ENCODE data around the gene ABTB1. TPM values are rescaled to one million over a fixed set of nuclear protein-coding genes. Genes with fewer than 3 reads are reported as not detected.

The ABTB1 gene
- total RNA-seq, 1 experiment from 2014 or later, result 27.2 TPM

DNA sequence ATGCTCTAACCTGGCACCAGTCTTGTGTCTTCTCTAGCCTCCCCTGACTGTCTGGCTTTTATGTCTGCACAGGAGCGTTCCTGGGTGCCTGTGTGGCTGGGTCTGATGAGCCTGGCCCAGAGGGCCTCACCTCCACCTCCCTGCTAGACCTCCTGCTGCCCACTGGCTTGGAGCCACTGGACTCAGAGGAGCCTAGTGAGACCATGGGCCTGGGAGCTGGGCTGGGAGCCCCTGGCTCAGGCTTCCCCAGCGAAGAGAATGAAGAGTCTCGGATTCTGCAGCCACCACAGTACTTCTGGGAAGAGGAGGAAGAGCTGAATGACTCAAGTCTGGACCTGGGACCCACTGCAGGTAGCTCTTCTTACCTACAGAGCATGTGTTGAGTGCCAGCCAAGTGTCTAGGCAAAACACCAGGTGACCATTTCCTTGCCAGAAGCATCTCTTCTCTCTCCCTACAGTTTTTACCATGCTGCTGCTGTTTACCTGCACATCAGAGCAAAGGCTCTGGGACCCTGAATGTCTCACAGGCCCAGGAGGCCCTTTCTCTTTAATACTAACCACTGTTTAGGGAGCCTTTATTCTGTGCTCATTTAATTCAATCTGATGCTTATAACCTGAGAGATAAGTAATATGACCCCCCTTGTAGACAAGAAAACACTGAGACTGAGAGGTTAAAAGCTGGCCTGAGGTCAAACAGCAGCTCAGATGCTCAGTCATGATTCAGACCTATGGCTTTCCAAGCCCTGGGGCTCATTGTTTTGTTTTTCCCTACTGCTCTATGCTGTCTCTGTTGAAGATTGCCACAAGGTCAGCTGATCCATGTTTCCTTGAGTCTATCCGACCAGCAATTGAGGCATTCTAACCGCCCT lies 33.3 kb upstream of the ABTB1 start:
- intact Hi-C loops (cut with micrococcal nuclease; ENCODE audit: unreplicated experiment), result no loop called here
- Mint-ChIP-seq H3K4me3 (ENCODE audit: low read depth, unreplicated experiment) (no peak overlapping the region), H3K27me3 (ENCODE audit: unreplicated experiment) (no peaks in the 10 kb centered on the region), H3K9me3 (ENCODE audit: low read depth, unreplicated experiment) (no peaks in the 10 kb centered on the region), H3K4me1 (ENCODE audit: low read depth, unreplicated experiment) (no peaks in the 10 kb centered on the region), H3K36me3 (ENCODE audit: insufficient read depth, unreplicated experiment) (no peaks in the 10 kb centered on the region), H3K27ac (ENCODE audit: unreplicated experiment) (no peak overlapping the region)
- BruUV-seq (replicated peaks), result no TSS peak
- CTCF ChIA-PET, result no interaction called here
- TF ChIP-seq, protein P1, sequence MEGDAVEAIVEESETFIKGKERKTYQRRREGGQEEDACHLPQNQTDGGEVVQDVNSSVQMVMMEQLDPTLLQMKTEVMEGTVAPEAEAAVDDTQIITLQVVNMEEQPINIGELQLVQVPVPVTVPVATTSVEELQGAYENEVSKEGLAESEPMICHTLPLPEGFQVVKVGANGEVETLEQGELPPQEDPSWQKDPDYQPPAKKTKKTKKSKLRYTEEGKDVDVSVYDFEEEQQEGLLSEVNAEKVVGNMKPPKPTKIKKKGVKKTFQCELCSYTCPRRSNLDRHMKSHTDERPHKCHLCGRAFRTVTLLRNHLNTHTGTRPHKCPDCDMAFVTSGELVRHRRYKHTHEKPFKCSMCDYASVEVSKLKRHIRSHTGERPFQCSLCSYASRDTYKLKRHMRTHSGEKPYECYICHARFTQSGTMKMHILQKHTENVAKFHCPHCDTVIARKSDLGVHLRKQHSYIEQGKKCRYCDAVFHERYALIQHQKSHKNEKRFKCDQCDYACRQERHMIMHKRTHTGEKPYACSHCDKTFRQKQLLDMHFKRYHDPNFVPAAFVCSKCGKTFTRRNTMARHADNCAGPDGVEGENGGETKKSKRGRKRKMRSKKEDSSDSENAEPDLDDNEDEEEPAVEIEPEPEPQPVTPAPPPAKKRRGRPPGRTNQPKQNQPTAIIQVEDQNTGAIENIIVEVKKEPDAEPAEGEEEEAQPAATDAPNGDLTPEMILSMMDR (IDR thresholded peaks at IDR 0.05; ENCODE audit: unreplicated experiment), result no peak
- DNase-seq, result no peak

DNA sequence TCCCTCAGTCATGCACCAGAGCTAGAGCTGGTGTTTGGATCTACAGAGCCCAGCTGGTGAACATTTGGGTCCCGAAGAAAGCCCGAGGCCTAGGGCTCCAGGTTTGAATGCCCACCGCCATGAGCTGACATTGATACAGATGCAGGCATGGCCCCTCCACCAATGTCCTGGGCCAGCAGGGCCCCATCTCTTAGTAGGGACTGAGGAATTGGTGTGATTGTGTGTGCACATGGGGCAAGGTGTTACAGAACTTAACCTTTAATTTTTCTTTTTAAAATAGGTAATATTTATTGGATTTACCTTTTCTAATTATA lies 32.8 kb upstream of the ABTB1 start:
- Mint-ChIP-seq H3K4me1 (ENCODE audit: low read depth, unreplicated experiment) (no peaks in the 10 kb centered on the region), H3K27me3 (ENCODE audit: unreplicated experiment) (no peaks in the 10 kb centered on the region), H3K4me3 (ENCODE audit: low read depth, unreplicated experiment) (no peak overlapping the region), H3K9me3 (ENCODE audit: low read depth, unreplicated experiment) (no peaks in the 10 kb centered on the region), H3K27ac (ENCODE audit: unreplicated experiment) (no peak overlapping the region), H3K36me3 (ENCODE audit: insufficient read depth, unreplicated experiment) (no peaks in the 10 kb centered on the region)
- DNase-seq, result no peak
- TF ChIP-seq, protein P1 (IDR thresholded peaks at IDR 0.05; ENCODE audit: unreplicated experiment), result no peak
- intact Hi-C loops (cut with micrococcal nuclease; ENCODE audit: unreplicated experiment), result no loop called here
- BruUV-seq (replicated peaks), result no TSS peak
- CTCF ChIA-PET, result no interaction called here

DNA sequence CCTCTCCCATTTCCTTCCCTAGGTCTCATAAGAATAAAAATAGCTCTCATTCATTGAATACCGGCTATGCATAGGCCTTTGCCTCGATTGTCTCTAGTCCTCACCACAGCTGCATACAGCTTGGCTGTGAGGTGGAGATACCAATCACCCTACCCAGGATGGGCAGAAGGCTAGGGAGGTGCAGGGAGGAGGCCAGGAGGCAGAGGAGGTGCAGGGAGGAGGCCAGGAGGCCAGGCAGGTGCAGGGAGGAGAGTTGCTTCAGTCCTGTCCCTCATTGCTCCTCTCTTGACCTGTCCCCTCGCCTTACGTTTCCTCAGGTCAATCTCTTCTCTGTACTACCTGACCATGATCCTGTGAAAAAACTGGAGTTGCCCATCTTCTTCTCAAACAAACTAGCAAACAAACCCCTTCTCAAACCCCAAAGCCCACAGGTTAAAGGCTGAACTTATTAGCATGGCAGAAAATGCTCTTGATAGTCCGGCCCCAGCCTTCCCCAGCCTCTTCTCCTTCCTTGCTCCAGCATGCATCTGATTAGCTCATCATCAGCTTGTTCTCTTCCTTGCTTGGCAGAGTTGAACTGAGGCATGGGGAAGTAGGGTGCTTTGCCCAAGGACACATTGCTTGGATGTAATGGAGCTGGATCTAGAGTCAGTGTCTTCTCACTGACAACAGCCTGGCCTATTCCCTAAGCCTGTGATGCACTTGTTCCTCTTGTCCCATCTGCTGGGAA lies 27.9 kb upstream of the ABTB1 start:
- no TSS peak for BruUV-seq (replicated peaks)
- no peak overlapping the region for H3K4me3 Mint-ChIP-seq (ENCODE audit: low read depth, unreplicated experiment)
- H3K27ac Mint-ChIP-seq (ENCODE audit: unreplicated experiment), result no peak overlapping the region
- DNase-seq, result no peak
- H3K36me3 Mint-ChIP-seq (ENCODE audit: insufficient read depth, unreplicated experiment), result no peaks in the 10 kb centered on the region
- no peaks in the 10 kb centered on the region for H3K9me3 Mint-ChIP-seq (ENCODE audit: low read depth, unreplicated experiment)
- TF ChIP-seq, protein P1 (IDR thresholded peaks at IDR 0.05; ENCODE audit: unreplicated experiment), result no peak
- CTCF ChIA-PET, result interaction anchor here (0.5 to 1.3 kb wide), 3 partner anchors 10 to 372 kb away, joined by 3 read pairs; no protein-coding TSS in a partner anchor
- intact Hi-C loops (cut with micrococcal nuclease; ENCODE audit: unreplicated experiment), result no loop called here
- no peaks in the 10 kb centered on the region for H3K27me3 Mint-ChIP-seq (ENCODE audit: unreplicated experiment)
- H3K4me1 Mint-ChIP-seq (ENCODE audit: low read depth, unreplicated experiment), result no peaks in the 10 kb centered on the region

DNA sequence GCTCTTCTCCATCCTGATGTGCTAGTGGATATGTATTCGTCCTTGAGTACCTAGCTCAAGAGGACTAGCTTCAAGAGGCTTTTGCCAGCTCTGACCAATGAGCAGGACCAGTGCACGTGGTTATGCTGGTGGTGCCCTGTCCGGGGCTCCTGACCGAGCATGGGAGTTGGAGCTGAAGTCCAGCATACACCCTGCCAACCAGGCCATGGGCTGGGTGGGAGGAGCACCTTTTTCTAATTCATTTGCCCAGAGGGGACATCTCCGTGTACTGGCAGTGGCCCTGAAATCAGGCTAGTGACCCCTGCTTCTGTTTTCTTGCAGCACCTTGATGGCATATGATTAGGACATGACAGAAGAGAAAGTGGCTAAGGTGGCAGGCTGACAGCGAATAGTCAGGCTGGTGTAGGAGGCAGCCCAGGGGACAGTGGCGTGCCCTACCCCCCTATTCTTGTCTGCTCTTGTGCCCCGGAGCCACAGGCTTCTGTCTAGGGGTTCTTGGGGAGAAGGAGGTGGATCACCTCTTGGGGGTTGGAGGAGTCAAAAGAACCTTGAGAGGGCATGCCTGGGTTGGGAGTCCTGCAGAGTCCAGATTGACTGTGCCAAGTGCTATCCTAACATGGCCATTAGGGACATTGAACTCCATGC lies 27.3 kb upstream of the ABTB1 start:
- no peaks in the 10 kb centered on the region for H3K4me1 Mint-ChIP-seq (ENCODE audit: low read depth, unreplicated experiment)
- no peaks in the 10 kb centered on the region for H3K36me3 Mint-ChIP-seq (ENCODE audit: insufficient read depth, unreplicated experiment)
- H3K9me3 Mint-ChIP-seq (ENCODE audit: low read depth, unreplicated experiment), result no peaks in the 10 kb centered on the region
- CTCF ChIA-PET, result no interaction called here
- no TSS peak for BruUV-seq (replicated peaks)
- intact Hi-C loops (cut with micrococcal nuclease; ENCODE audit: unreplicated experiment), result no loop called here
- no peaks in the 10 kb centered on the region for H3K27me3 Mint-ChIP-seq (ENCODE audit: unreplicated experiment)
- no peak overlapping the region for H3K4me3 Mint-ChIP-seq (ENCODE audit: low read depth, unreplicated experiment)
- H3K27ac Mint-ChIP-seq (ENCODE audit: unreplicated experiment), result no peak overlapping the region
- no peak for DNase-seq
- TF ChIP-seq, protein P1 (IDR thresholded peaks at IDR 0.05; ENCODE audit: unreplicated experiment), result no peak
